ENCODE results near the gene PNMA8B.

PNMA8B gene

DNA sequence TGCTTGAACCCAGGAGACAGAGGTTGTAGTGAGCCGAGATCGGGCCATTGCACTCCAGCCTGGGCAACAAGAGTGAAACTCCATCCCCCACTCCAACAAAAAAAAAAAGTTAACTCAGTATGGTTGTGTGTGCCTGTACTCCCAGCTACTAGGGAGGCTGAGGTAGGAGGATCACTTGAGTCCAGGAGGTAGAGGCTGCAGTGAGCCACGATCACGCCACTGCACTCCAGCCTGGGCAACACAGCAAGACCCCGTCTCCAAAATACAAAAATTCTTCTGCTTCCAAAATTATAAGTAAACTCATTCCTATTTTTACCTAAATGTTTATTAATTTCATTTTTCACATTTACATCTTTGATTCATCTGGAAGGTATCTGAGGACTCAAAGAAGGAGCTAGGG lies 38.7 kb downstream of the PNMA8B start:
- DNase-seq (ENCODE audit: low read depth), result no peak

DNA sequence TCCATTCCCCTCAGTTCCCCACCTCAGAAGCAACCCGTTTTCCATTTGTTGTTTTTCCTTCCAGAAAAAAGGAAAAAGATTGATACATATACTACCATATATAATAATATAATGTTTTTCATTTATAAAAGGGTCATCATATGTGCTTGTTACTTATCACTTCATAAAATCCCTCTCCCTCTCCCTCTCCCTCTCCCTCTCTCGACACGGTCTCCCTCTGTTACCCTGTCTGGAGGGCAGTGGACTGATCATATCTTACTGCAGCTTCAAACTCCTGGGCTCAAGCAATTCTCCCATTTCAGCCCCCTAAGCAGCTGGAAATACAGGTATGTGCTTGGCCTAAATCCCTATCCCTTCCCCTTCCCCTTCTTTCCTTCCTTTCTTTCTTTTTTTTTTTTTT lies 41.4 kb downstream of the PNMA8B start:
- no peak for DNase-seq (ENCODE audit: low read depth)

DNA sequence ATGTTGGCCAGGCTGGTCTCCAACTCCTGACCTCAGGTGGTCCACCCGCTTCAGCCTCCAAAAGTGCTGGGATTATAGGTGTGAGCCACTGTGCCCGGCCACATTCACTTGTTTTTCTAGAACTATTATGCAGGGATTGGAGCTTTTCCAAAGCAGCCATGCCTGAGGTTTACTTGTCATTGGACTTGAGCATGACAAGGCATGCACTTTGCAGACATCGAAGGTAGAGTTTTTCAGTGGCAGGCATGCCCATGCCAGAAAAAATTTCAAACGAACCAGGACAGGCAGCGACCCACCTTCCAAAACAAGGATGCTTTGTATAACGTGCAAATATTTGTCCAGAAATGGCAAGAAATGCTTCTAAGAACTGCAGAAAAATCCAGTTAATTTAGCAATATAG lies 42.0 kb downstream of the PNMA8B start:
- DNase-seq (ENCODE audit: low read depth), result no peak

DNA sequence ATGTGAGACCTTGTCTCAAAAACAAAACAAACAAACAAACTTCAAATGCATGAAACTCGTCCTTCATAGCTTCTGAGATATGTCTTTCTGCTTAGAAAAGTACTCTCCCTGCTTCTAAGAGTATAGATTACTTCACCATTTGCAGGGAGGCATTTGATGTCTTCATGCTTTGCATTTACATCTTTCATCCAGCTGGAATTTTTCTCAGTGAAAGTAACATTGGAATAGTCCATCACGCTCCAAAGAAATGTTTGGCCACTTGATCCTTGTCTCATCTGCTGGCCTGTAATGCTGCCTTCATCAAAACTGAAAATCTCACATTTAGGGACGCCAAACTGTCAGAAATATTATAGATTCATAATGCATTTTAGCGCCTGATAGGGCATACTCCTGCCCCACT lies 43.5 kb downstream of the PNMA8B start:
- DNase-seq (ENCODE audit: low read depth), result no peak

DNA sequence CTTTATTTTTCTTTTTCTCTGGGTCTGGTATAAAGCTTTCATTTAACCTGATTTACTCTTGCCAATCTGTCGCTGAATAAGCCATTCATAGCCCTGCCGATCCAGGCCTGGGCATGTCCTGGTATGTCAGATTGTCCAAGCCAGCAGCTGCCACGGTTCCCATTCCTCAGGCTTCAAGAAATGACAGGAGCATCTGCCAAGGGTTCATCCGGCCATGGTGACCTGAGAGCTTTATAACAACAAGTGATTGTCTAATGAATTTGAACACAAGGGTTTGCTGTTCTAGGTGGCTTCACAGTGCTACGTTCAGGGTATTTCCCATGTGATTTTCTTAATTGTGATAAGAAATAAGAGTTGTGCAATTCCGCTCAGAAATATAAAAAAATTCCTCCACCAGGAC lies 44.3 kb downstream of the PNMA8B start:
- DNase-seq (ENCODE audit: low read depth), result no peak

DNA sequence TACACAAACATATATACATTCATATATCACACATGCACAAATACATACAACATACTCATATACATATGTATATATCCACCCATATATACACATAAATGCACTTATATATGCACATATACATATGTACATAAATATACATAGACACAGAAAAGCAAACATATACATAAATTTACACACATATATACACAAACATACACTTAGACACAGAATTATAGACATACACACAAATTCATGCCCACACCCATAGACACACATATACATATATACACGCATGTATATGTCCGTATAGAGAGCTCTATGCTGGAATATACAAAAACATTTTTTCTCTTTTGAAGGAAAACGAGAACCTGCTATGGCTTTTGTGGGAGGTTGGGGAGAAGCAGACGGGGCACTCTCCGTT lies 44.9 kb downstream of the PNMA8B start:
- DNase-seq (ENCODE audit: low read depth), result no peak

DNA sequence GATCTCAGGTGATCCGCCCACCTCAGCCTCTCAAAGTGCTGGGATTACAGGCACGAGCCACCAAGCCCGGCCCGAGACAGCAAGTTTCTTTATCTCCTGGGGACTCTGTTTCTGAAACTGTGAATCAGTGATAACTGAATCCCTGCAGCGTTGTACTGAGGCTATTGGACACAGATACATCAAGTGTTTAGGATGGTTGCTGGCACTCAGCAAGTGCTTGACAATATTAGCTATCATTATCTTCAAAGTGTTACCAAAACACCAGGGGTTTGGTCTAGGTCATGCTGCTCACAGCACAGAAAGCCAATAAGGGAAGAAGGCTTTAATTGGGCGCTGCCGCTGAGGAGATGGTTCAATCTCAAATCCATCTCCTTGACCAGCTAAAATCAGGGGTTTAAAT lies 46.4 kb downstream of the PNMA8B start:
- no peak for DNase-seq (ENCODE audit: low read depth)

DNA sequence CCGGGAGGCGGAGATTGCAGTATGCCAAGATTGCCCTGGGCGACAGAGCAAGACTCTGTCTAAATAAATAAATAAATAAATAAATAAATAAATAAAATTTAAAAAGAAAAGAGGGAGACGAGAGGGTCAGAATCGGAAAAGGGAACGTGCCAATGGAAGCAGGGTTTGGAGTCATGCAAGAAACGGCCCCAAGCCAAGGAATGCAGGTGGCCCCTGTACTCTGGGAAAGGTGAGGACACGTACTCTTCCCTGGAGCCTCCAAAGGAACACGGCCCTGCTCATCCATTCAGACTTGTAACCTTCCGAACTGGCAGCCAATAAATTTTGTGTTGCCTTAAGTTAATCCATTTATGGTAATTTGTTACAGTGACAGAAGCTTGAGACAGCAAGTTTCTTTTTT lies 47.1 kb downstream of the PNMA8B start:
- DNase-seq (ENCODE audit: low read depth), result no peak

DNA sequence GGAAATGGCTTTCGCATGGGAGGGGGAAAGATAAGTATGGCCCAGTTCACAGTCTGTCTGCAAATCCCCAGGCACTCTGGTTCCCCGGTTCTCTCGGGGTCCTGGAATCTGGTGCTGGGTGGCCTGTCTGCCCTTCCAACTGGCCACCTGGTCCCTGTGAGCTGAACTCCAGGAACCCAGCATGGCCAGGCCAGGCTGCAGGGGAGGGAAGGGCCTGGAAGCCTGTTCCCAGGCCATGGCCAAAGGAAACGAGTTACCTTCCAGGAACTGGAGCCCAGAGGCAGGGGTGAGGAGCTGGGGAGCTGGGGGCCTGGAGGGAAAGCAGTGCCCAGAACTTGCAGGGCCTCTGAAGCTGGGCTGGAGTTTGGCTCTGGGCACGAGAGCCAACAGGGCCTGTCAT lies 47.8 kb downstream of the PNMA8B start:
- DNase-seq (ENCODE audit: low read depth), result no peak

DNA sequence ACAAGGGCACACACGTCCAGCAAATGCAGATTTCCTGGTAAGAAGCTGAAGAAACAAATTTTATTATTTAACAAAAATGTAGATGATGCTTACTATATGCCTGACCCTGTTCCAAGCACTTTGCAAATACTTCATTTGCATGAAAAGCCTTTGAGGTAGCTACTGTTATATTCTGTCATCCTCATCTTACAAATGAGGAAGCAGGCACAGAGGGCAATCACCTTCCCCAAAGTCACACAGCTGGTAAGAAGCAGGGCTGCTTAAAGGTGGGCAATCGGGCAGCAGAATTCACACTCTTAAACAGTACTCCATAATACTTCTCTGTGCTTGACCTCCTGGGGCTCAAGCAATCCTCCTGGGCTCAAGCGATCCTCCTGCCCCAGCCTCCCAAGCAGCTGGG lies 48.7 kb downstream of the PNMA8B start:
- no peak for DNase-seq (ENCODE audit: low read depth)

DNA sequence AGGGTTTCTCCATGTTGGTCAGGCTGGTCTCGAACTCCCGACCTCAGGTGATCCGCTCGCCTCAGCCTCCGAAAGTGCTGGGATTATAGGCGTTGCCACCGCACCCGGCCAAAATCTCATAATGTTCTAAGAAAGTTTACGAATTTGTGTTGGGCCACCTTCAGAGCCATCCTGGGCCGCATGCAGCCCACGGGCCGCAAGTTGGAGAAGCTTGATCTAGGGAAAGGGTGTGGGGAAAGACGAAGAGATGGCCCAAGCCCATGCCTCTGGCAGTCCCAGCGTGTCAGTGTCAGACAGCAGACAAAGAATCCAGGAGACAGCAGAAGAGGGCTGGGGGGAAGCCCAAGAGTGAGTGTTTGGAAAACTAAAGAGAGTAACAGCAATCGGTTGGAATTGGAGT lies 49.6 kb downstream of the PNMA8B start:
- DNase-seq (ENCODE audit: low read depth), result no peak

DNA sequence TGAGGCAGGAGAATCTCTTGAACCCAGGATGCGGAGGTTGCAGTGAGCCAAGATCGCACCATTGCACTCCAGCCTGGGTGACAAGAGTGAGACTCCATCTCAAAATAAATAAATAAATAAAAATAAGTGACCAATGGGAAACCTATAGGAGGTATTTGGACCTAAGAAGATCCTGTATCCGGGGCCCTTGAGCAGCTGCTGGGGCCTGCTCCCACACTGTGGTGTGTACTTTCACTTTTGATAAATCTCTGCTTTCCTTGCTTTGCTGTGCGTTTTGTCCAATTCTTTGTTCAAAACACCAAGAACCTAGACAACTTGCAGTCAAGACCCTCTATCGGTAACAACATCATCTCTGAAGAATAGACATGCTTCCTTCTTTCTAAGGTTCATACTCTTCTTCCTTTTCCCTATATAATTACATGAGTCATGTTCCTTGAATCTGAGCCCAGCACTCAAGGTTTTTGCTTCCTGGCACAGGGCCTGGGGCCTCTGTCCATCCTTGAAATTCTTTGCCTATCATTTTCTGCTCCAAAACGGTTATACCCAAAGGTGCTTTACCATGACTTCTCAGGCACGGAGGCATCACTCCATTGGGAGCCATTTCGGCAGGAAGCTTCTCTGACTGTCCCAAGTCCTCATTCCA lies 52.7 kb downstream of the PNMA8B start:
- DNase-seq (ENCODE audit: low read depth), result peak; percentile 38

DNA sequence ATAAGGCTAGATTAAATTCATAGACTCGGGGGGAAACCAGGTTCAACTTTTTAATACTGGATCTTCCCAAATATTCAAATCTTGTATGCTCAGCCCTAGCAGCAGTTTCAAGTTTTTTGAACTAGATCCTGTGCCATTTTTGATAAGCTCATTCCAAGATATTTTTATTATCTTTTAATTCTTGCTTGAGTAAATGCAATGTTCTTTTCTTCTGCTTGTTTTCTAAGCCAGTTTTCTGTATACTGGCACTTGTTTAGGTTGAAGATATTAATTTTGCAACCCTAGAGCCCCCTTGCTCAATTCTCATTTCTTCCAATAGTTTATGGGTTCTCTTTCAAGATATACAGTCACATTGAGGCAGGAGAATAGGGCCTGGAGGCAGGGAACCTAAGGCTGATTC lies 53.8 kb downstream of the PNMA8B start:
- DNase-seq (ENCODE audit: low read depth), result no peak
